KBM-7 (cell line): ENCODE results near the gene IMPDH2.

Source experiments
- DNase-seq: peaks from one replicate; pipeline ENCODE4 v3.0.0-alpha.2; 2015
- in situ Hi-C: fragments of 300-500 bp; cut with MboI; formaldehyde crosslinking; loops from 2 replicates; pipeline ENCODE4 v1.14.3; 2020; ENCODE audit warnings: low sequenced_read_pairs, low pct_unique_long_range_greater_than_20kb, mixed read lengths

Gene IMPDH2

GRCh38 chr3:49028673-49029562 is at the start of gene IMPDH2:
IMPDH2 (minus strand) TSS chr3:49029398; CDS start chr3:49029350, 48 bp downstream.
- in situ Hi-C loops: no loop called here
- DNase-seq: peak; percentile 94

- DNase-seq: no peak
- in situ Hi-C loops: no loop called here
Measured at GRCh38 chr3:49076646-49077045, 47.4 kb upstream of the IMPDH2 start.

DNA sequence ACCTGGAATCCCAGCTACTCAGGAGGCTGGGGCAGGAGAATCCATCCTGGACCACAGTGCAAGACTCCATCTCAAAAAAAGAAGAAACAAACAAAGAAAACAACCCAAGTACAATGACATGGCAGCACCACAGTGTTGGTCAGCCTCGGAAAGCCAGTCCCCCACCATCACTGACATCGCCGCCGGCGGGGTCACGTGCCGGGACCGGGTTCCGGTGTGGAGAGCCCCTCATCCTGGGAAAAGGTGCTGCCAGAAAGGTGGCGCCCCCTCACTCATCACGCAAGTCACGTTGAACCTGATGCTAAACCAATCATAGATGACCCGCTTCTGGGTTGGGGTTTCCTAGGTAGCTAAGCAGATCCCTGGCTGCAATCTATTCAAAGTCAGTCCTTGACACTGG is 46.9 kb upstream of the IMPDH2 start:
- no peak for DNase-seq
- in situ Hi-C loops: no loop called here

- no peak for DNase-seq
- in situ Hi-C loops: no loop called here
Measured at GRCh38 chr3:49058011-49058410, 28.8 kb upstream of the IMPDH2 start.

GRCh38 chr3:49057268-49057667 is 28.1 kb upstream of the IMPDH2 start:
- DNase-seq: no peak
- in situ Hi-C loops: no loop called here

DNA sequence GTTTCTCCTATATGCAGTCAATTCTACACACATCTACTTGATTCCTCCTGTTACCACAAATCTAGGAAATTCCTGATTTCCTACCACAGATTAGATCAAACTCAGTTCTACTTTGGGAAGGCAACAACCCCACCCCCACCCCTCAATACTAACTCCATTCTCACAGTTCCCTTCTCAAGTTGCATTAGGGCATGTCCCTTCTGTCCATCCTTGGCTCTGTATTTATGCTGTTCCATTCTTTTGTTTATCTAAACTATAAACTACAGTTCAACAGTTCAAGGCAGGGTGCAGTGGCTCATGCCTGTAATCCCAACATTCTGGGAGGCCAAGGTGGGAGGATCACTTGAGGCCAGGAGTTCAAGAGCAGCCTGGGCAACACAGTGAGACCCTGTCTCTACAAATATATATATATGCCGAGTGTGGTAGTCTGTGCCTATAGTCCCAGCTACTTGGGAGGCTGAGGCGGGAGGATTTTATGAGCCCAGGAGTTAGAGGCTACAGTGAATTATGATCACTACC is 25.2 kb upstream of the IMPDH2 start:
- in situ Hi-C loops: no loop called here
- DNase-seq: no peak

GRCh38 chr3:49053543-49053942 is 24.3 kb upstream of the IMPDH2 start:
- DNase-seq: no peak
- in situ Hi-C loops: no loop called here

DNA sequence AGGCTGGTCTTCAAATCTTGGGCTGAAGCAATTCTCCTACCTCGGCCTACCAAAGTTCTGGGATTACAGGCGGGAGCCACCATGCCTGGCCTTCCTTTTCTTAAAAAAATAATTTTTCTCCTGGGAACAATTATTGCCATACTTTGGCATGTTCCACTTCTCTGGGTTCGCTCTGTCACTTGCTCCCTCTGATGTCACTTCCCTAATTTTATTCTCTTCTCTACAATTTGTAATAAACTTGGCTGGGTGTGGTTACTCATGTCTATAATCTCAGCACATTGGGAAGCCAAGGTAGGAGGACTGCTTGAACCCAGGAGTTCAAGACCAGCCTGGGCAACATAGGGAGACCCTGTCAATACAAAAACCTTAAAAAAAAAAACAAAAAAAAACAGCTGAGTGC is 6.1 kb upstream of the IMPDH2 start:
- DNase-seq: no peak
- in situ Hi-C loops: no loop called here

DNA sequence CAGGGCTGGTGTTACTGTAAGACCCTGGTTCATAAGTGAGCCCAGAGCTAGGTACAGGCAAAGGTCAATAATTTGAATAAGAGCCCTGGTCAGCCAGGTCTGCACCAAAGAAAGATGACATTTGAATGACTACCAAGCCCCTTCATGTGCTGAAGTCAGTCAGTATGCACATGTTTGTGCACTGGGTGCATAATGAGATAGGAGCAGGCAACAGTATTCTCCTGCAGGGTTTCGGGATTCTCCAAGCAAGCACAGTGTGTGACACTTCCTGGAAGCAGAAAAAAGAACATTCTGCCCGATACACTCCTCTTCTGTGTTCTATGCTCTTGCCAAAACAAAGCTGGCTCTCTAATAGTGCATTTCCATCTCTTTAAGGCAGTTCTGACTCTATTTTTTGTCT is 5.5 kb upstream of the IMPDH2 start:
- DNase-seq: no peak
- in situ Hi-C loops: no loop called here

- DNase-seq: no peak
- in situ Hi-C loops: no loop called here
Measured at GRCh38 chr3:49032646-49033304, 3.6 kb upstream of the IMPDH2 start.

- in situ Hi-C loops: no loop called here
- no peak for DNase-seq
Measured at GRCh38 chr3:49030321-49030720, 1.1 kb upstream of the IMPDH2 start.

DNA sequence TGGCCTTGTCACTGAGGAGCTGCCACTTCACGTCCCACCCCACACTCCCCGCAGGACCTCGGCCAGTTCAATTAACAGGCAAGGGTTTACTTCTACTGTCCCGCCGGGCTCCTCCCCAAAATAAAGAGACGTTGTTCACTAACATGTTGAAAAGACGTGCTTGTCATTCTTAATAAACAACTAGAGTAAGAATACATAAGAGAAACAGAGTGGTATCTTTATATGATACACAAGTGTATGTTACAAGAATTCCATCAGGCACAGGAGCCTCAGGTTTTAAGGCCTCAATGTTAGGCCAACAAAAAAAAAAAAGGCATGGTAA is 326 bp upstream of the IMPDH2 start:
- in situ Hi-C loops: no loop called here
- DNase-seq: no peak

DNA sequence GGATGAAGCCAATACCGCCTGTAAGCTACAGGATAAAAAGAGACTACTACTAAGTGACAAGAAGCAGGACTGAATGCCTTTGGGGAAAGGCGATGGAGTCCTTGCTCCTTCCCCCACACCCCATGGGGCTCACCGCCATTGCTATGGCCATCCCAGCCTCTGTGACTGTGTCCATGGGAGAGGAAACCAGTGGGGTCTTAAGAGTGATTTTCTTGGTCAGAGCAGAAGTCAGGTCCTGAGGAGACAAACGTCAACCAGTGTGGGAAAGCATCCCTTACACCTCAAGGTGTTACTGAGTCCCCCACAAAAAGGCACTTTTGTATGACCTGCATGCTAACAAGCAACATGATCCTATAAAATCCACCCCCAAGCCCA is 913 bp downstream of the IMPDH2 start:
- in situ Hi-C loops: no loop called here

GRCh38 chr3:49027634-49028033 is 1.6 kb downstream of the IMPDH2 start:
- DNase-seq: no peak
- in situ Hi-C loops: no loop called here

More for the DNA sequence above, 913 bp downstream of the IMPDH2 start:
- no peak for DNase-seq

DNA sequence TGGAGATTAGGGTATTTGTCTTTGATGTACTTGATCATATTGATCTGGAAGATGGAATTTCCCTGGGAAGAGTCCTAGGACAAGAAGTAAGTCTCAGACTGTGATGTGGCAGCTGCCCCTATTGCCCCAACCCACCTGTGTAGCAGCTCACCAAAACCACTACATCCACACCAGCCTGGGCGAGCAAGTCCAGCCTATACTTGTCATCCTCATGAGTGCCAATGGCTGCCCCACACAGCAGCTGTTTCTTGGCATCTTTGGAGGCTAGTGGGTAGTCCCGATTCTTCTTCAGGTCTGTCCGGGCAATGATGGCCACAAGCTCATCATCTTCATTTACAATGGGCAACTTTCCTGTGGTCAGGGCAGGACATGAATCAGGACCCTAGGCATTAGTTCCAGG is 2.7 kb downstream of the IMPDH2 start:
- DNase-seq: no peak
- in situ Hi-C loops: no loop called here

DNA sequence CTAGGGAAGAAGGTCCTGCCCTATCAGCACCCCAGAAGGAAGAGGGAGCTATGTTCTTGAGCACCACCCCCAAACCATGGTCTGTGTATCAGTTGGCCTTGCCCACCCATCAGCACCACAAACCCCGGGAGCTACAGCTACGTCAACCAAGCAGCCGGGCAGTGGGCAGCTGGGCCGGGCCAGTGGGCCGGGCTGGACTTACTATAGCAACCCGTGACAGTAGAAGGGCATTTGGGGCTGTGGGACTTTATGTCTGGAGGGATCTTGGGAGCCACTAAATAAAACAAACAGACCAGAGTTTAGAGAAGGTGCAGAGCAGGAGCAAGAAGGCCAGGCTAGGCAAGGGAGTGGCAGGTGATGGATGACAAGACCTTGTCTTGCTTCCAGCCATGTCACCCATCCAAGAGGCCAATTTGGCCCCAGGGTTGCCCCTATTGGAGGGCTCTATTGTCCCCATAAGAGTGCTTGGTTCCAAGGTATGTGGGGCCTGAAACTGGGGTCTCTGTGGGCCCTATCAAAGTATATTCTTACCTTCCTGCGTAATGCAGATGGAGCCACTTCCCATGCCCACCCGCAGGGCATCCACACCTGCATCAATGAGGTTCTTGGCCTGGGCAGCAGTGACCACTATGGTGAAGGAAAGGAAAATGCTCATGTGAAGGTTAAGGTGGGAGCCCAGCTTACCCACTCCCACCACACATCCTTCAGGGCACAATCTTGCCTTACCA is 3.2 kb downstream of the IMPDH2 start:
- in situ Hi-C loops: no loop called here

GRCh38 chr3:49025005-49025792 is 4.0 kb downstream of the IMPDH2 start:
- DNase-seq: peak; percentile 67
- in situ Hi-C loops: no loop called here

More for the DNA sequence above, 3.2 kb downstream of the IMPDH2 start:
- DNase-seq: no peak

DNA sequence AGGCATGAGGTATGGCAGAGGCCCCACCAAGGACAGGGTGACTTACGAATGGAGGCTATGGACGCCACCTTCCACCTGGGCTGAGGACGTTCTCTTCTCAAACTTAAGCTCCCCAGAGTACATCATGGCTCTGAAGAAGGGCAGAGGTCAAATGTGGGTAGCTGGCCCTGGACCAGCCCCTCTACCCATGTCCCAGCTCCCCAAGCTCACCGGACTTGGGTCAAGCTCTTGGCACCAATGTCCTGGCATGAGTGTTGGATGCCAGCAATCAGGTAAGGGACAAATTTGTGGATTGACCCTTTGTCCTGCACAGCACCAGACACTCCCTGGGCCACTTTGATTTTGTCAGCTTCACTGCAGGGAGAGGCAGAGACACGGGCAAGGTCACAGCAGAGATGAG is 4.7 kb downstream of the IMPDH2 start:
- DNase-seq: no peak
- in situ Hi-C loops: no loop called here

GRCh38 chr3:49023775-49024174 is 5.4 kb downstream of the IMPDH2 start:
- no peak for DNase-seq
- in situ Hi-C loops: no loop called here
